Lower lobe of right lung (tissue), 2 donors: ENCODE measurements around the gene TMEM269. TPM values are rescaled to one million over a fixed set of nuclear protein-coding genes. Genes with fewer than 3 reads are reported as not detected.

Experiments used
- ATAC-seq, 2 donors: fragments of 200-7000 bp; cut with Tn5 transposase; one replicate each; pipeline ENCODE4 v1.9.1; 2020 to 2022; ENCODE audit warnings: mild to moderate bottlenecking in 2 of 2, moderate library complexity in 2 of 2
- DNase-seq: peaks from one replicate; pipeline ENCODE4 v3.0.0-alpha.2; 2020
- H3K27ac ChIP-seq: fragments of 200-600 bp; one replicate; pipeline ENCODE4 v1.8.0; 2022
- H3K27me3 ChIP-seq: fragments of 200-600 bp; one replicate; pipeline ENCODE4 v1.8.0; 2022; ENCODE audit warnings: low read depth
- H3K36me3 ChIP-seq: fragments of 200-600 bp; one replicate; pipeline ENCODE4 v1.8.0; 2022; ENCODE audit warnings: mild to moderate bottlenecking
- H3K4me1 ChIP-seq: fragments of 200-600 bp; one replicate; pipeline ENCODE4 v1.8.0; 2022
- H3K4me3 ChIP-seq: fragments of 200-600 bp; one replicate; pipeline ENCODE4 v1.8.0; 2022; ENCODE audit warnings: mild to moderate bottlenecking
- H3K9me3 ChIP-seq: fragments of 200-600 bp; one replicate; pipeline ENCODE4 v1.8.0; 2022
- intact Hi-C: fragments of 100-400 bp; cut with DNase I; formaldehyde crosslinking; loops from one replicate; pipeline ENCODE4 v1.11.0; 2022
- total RNA-seq: library from RNA; stranded (reverse); fragmentation: NEBNext Ultra II Directional; extraction: Animal tissue kit (Norgen Biotek cat#: 25700); gene quantifications from one replicate; pipeline ENCODE4 v1.2.1, GENCODE V29; 2021
- TF ChIP-seq, protein P1 (sequence below): fragments of 200-600 bp; IDR thresholded peaks from one replicate; pipeline ENCODE4 v1.8.0; 2022; ENCODE audit warnings: antibody characterized with exemption, mild to moderate bottlenecking
- donor health status: DM: no; HTN: yes; CAD: no; lungs with severe emphysema.

Gene TMEM269
- total RNA-seq, 1 donor from 2014 or later, result not detected

DNA sequence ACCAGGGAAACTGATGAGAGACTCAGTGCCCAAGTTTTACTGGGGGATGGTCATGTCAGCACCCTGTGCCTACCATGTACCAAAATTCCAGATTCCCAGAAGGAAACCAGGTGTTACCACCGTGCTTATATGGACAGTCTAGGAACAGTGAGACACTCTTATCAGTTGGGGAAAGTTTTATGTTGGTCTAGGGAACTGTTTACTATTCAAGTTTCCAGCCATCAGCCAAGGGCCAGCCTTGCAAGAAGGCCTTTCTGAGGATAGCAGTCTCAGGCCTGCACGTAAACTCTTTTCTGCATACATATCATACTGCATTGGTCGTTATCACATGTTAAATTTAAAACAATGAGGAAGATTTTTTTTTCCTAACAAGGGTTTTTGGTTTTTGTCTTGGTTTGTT is 12.6 kb downstream of the TMEM269 start:
- Histone ChIP-seq H3K27ac (no peak overlapping the region), H3K9me3 (no peaks in the 10 kb centered on the region), H3K27me3 (no peaks in the 10 kb centered on the region), H3K4me3 (no peak overlapping the region), H3K4me1 (no peaks in the 10 kb centered on the region), H3K36me3 (no peaks in the 10 kb centered on the region)
- DNase-seq, result no peak
- ATAC-seq, result no peak
- TF ChIP-seq, protein P1, sequence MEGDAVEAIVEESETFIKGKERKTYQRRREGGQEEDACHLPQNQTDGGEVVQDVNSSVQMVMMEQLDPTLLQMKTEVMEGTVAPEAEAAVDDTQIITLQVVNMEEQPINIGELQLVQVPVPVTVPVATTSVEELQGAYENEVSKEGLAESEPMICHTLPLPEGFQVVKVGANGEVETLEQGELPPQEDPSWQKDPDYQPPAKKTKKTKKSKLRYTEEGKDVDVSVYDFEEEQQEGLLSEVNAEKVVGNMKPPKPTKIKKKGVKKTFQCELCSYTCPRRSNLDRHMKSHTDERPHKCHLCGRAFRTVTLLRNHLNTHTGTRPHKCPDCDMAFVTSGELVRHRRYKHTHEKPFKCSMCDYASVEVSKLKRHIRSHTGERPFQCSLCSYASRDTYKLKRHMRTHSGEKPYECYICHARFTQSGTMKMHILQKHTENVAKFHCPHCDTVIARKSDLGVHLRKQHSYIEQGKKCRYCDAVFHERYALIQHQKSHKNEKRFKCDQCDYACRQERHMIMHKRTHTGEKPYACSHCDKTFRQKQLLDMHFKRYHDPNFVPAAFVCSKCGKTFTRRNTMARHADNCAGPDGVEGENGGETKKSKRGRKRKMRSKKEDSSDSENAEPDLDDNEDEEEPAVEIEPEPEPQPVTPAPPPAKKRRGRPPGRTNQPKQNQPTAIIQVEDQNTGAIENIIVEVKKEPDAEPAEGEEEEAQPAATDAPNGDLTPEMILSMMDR, result no peak
- intact Hi-C loops, result no loop called here

DNA sequence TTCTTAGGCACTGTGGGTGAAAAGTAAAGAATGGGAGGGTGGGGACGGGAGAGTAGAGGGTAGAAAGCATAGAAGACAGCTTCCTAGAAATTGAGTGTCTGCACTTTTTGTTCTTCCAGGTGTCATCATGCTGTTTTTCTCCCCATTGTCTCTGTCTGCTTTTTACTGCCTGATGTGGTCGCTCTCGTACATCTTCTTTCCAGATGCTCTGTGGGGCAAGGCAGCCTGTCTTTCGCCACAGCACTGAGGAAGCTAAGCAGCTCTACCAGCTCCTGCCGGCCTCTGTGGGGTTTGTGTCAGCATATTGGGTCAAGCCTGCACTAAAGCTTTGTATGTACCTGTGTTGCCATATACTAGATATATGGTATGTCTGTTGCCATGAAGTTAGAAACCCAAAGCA is 13.2 kb downstream of the TMEM269 start:
- H3K27ac ChIP-seq, result no peak overlapping the region
- H3K4me1 ChIP-seq, result no peaks in the 10 kb centered on the region
- TF ChIP-seq, protein P1, result no peak
- ATAC-seq, result no peak
- H3K4me3 ChIP-seq, result no peak overlapping the region
- H3K36me3 ChIP-seq, result no peaks in the 10 kb centered on the region
- no peak for DNase-seq
- H3K9me3 ChIP-seq, result no peaks in the 10 kb centered on the region
- no peaks in the 10 kb centered on the region for H3K27me3 ChIP-seq
- intact Hi-C loops, result no loop called here

GRCh38 chr1:42801832-42802473 is 17.2 kb downstream of the TMEM269 start:
- H3K4me1 ChIP-seq, result no peaks in the 10 kb centered on the region
- H3K9me3 ChIP-seq, result no peaks in the 10 kb centered on the region
- DNase-seq (no peak), ATAC-seq (no peak)
- H3K27ac ChIP-seq, result peak overlapping the region; percentile 14
- peaks cover 10% of the 10 kb centered on the region for H3K36me3 ChIP-seq
- intact Hi-C loops, result no loop called here
- no peak overlapping the region for H3K4me3 ChIP-seq
- TF ChIP-seq, protein P1, result no peak
- H3K27me3 ChIP-seq, result no peaks in the 10 kb centered on the region

DNA sequence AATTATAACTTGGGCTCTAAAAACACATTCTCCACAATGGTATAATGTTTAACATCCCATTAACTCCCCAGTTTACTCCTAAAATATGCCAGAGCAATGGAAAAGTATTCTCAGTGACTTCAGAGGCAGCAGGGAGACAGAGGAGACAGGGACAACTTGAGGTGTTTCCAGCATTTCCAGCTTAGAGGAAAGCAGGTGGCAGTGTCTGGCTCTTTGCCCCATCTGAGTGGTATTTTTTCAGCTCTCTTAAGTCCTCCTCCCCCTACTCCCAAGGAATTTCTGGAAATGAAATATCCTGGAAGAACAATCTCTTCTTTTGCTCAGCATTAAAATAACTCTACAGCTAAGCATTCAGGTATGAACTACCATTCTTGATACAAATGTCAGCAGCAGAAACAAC is 21.4 kb downstream of the TMEM269 start:
- Histone ChIP-seq H3K36me3 (peaks cover 15% of the 10 kb centered on the region), H3K9me3 (no peaks in the 10 kb centered on the region), H3K27me3 (no peaks in the 10 kb centered on the region), H3K4me1 (no peaks in the 10 kb centered on the region), H3K27ac (no peak overlapping the region), H3K4me3 (no peak overlapping the region)
- DNase-seq (no peak), ATAC-seq (no peak)
- TF ChIP-seq, protein P1, result no peak
- intact Hi-C loops, result no loop called here

DNA sequence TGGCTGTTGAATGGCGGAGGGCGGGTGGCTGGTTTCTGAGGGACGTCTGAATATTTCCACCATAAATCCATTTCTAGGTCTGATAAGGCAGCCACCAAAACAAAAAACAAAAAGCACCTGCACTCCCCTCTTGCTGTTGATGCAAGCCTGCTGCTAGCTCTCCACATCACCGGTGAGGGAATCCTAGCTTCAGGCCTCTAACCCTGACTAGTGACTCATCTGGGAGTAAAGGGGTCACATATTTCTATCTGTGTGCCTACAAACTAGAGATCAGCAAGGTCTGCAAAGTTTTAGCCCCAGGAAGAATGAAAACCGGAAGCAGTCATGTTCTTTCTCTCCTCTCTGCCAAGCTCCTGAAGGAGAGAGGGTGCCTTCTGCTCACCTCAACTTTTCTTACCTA is 21.8 kb downstream of the TMEM269 start:
- TF ChIP-seq, protein P1, result no peak
- Histone ChIP-seq H3K27me3 (no peaks in the 10 kb centered on the region), H3K4me3 (no peak overlapping the region), H3K9me3 (no peaks in the 10 kb centered on the region), H3K36me3 (peaks cover 16% of the 10 kb centered on the region), H3K27ac (no peak overlapping the region), H3K4me1 (no peaks in the 10 kb centered on the region)
- DNase-seq, result no peak
- intact Hi-C loops, result no loop called here
- ATAC-seq, result no peak
